Fibroblast of mammary gland (primary cell): ENCODE measurements around the gene SAMD9L.

Experiments
- DNase-seq: peaks from one replicate; pipeline ENCODE4 v3.0.0-alpha.2; 2010; ENCODE audit warnings: low read depth
- H3K4me3 ChIP-seq: 2 replicates; pipeline ENCODE4 v1.5.1; 2011; ENCODE audit warnings: low read depth, mild to moderate bottlenecking, low read length, moderate library complexity; ENCODE audit not compliant: control insufficient read depth
- TF ChIP-seq, protein P1 (sequence below): conservative IDR thresholded peaks from 2 replicates; pipeline ENCODE4 v1.5.1; 2011; ENCODE audit warnings: low read depth, low read length, inconsistent platforms; ENCODE audit not compliant: control insufficient read depth, insufficient read depth

SAMD9L gene

DNA sequence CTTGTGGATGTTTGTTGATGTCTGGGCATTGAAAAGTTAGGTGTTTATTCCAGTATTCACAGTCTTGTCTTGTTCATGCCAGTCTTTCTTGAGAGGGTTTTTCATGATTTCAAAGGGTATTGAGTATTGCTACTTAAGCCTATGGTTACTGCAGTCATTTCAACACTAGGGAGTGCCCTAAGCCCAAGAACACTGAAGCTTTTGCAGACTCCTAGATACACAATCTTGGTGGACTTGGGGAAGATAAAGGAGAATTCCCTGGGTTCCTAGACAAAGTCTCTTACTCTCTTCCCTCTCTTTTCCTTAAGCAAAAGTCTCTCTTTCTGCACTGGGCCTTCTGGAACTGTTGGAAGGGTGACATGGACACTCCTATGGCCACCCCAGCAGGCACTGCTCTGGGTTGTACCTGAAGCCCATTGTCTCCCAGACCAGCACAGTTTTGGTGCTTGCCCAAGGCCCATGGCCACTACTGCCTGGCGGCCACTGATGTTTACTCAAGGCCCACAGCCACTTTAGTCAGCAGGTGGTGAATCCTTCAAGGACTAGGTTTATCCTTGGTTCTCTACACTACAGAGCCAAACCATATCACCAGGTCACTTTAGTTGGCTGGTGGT lies 55.3 kb downstream of the SAMD9L start:
- TF ChIP-seq, protein P1, sequence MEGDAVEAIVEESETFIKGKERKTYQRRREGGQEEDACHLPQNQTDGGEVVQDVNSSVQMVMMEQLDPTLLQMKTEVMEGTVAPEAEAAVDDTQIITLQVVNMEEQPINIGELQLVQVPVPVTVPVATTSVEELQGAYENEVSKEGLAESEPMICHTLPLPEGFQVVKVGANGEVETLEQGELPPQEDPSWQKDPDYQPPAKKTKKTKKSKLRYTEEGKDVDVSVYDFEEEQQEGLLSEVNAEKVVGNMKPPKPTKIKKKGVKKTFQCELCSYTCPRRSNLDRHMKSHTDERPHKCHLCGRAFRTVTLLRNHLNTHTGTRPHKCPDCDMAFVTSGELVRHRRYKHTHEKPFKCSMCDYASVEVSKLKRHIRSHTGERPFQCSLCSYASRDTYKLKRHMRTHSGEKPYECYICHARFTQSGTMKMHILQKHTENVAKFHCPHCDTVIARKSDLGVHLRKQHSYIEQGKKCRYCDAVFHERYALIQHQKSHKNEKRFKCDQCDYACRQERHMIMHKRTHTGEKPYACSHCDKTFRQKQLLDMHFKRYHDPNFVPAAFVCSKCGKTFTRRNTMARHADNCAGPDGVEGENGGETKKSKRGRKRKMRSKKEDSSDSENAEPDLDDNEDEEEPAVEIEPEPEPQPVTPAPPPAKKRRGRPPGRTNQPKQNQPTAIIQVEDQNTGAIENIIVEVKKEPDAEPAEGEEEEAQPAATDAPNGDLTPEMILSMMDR, result peak; percentile 64
- DNase-seq, result peak; percentile 65
- H3K4me3 ChIP-seq, result no peak overlapping the region
